ENCODE measurements around the gene ALDH1A3.

GRCh38 chr15:100905850-100906249 lies 26.2 kb downstream of the ALDH1A3 start:
- TF ChIP-seq RARB (CRISPR knock-in tag; IDR thresholded peaks at IDR 0.05) (no peak), ZFP30 (CRISPR knock-in tag; IDR thresholded peaks at IDR 0.05) (no peak), ESRRG (CRISPR knock-in tag; IDR thresholded peaks at IDR 0.05) (no peak), PATZ1 (CRISPR knock-in tag; IDR thresholded peaks at IDR 0.05; ENCODE audit: borderline replicate concordance) (no peak), ISL1 (CRISPR knock-in tag; IDR thresholded peaks at IDR 0.05) (no peak), SNAI2 (CRISPR knock-in tag; IDR thresholded peaks at IDR 0.05) (no peak), ARNTL (CRISPR knock-in tag; IDR thresholded peaks at IDR 0.05; ENCODE audit: borderline replicate concordance, low read depth) (no peak), TCF4 (CRISPR knock-in tag; IDR thresholded peaks at IDR 0.05; ENCODE audit: borderline replicate concordance) (no peak), ZNF70 (CRISPR knock-in tag; IDR thresholded peaks at IDR 0.05) (no peak), PPARA (CRISPR knock-in tag; IDR thresholded peaks at IDR 0.05; ENCODE audit: borderline replicate concordance) (no peak), GLIS3 (CRISPR knock-in tag; IDR thresholded peaks at IDR 0.05) (no peak)
- TF ChIP-seq, protein P1, sequence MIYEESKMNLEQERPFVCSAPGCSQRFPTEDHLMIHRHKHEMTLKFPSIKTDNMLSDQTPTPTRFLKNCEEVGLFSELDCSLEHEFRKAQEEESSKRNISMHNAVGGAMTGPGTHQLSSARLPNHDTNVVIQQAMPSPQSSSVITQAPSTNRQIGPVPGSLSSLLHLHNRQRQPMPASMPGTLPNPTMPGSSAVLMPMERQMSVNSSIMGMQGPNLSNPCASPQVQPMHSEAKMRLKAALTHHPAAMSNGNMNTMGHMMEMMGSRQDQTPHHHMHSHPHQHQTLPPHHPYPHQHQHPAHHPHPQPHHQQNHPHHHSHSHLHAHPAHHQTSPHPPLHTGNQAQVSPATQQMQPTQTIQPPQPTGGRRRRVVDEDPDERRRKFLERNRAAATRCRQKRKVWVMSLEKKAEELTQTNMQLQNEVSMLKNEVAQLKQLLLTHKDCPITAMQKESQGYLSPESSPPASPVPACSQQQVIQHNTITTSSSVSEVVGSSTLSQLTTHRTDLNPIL (CRISPR knock-in tag; IDR thresholded peaks at IDR 0.05; ENCODE audit: low read depth), result no peak
